HCT116 (cell line): Measurements from ENCODE around the gene MIA3. TPM values are rescaled to one million over a fixed set of nuclear protein-coding genes. Genes with fewer than 3 reads are reported as not detected.
A peak's percentile ranks its signal among the peaks of the same experiment; 100 is the strongest.

ENCODE experiments used
- ATAC-seq: fragments of 200-7000 bp; cut with Tn5 transposase; 2 replicates; pipeline ENCODE4 v1.9.1; 2020; ENCODE audit warnings: mild to moderate bottlenecking, moderate library complexity
- BruUV-seq: library from RNA; stranded (reverse); fragments of 400-500 nt; replicated peaks from 2 replicates; lab custom pipeline; 2021; lab: Mats Ljungman, UMichigan
- CTCF ChIA-PET: fragments of 300-600 bp; sonication (Branson Sonifier 250); formaldehyde crosslinking; loops from one replicate; lab custom pipeline; 2021; ENCODE audit warnings: antibody characterized with exemption; lab: Charles Lee
- POLR2A ChIA-PET: fragments of 300-600, 350-600 bp; sonication (Branson Sonifier 250); formaldehyde crosslinking; loops from one replicate; lab custom pipeline; 2021; ENCODE audit warnings: antibody characterized with exemption; lab: Charles Lee
- RAD21 ChIA-PET, 2 experiments: fragments of 300-600 bp; sonication (Branson Sonifier 250); formaldehyde crosslinking; loops; one replicate each; lab custom pipeline; 2023; ENCODE audit warnings: low total read pairs in 2 of 2; ENCODE audit not compliant: uncharacterized antibody in 2 of 2, unreplicated experiment in 2 of 2, low non-redundant PET in 1 of 2; lab: Charles Lee
- DNase-seq: peaks from one replicate; pipeline ENCODE4 v3.0.0-alpha.2; 2010; ENCODE audit warnings: low read depth, low spot score
- H2AFZ ChIP-seq: fragments of 200-600 bp; shearing (Covaris generic), sonication (generic); 2 replicates; pipeline ENCODE4 v1.6.1; 2017; ENCODE audit warnings: low read depth, mixed run types, mixed read lengths, antibody characterized with exemption, low read length; ENCODE audit not compliant: poor library complexity, severe bottlenecking
- H3K27ac ChIP-seq: 2 replicates; pipeline ENCODE4 v1.5.1; 2012; ENCODE audit warnings: low read depth, low read length
- H3K27me3 ChIP-seq: fragments of 200-600 bp; sonication (generic); 2 replicates; pipeline ENCODE4 v1.6.1; 2016; ENCODE audit warnings: mixed run types, low read length, mixed read lengths; ENCODE audit not compliant: insufficient read depth
- H3K36me3 ChIP-seq, 2 experiments: fragments of 200-500 bp in 1 of 2; fragments of 200-600 bp in 1 of 2; sonication (Bioruptor generic) in 1 of 2; sonication (generic) in 1 of 2; 2 replicates each; pipeline versions ENCODE4 v1.5.1 to v1.6.1; 2014 to 2016; ENCODE audit warnings: low read length in 2 of 2, inconsistent platforms in 1 of 2, mixed read lengths in 1 of 2, mixed run types in 1 of 2; ENCODE audit not compliant: insufficient read depth in 2 of 2, control insufficient read depth in 1 of 2
- H3K4me1 ChIP-seq, 2 experiments: fragments of 200-600 bp in 1 of 2; sonication (generic) in 1 of 2; 2 replicates each; pipeline versions ENCODE4 v1.5.1 to v1.6.1; 2012 to 2017; ENCODE audit warnings: low read length in 2 of 2, inconsistent platforms in 1 of 2, mild to moderate bottlenecking in 1 of 2, mixed read lengths in 1 of 2, mixed run types in 1 of 2, moderate library complexity in 1 of 2; ENCODE audit not compliant: insufficient read depth in 2 of 2, control insufficient read depth in 1 of 2
- H3K4me2 ChIP-seq: fragments of 200-600 bp; sonication (generic); 2 replicates; pipeline ENCODE4 v1.6.1; 2017; ENCODE audit warnings: mixed run types, low read length, mixed read lengths
- H3K4me3 ChIP-seq, 2 experiments: fragments of 200-600 bp in 1 of 2; sonication (generic) in 1 of 2; replicated peaks in 1 of 2; 2 replicates each; pipeline ENCODE4 v1.5.1; 2011 to 2016; ENCODE audit warnings: low read length in 2 of 2, control low read depth in 1 of 2, low read depth in 1 of 2, mild to moderate bottlenecking in 1 of 2, mixed read lengths in 1 of 2, mixed run types in 1 of 2
- H3K79me2 ChIP-seq: fragments of 200-600 bp; sonication (generic); 2 replicates; pipeline ENCODE4 v1.6.1; 2017; ENCODE audit warnings: mild to moderate bottlenecking, mixed run types, low read length, moderate library complexity, mixed read lengths; ENCODE audit not compliant: insufficient read depth
- H3K9ac ChIP-seq: fragments of 200-600 bp; sonication (generic); 2 replicates; pipeline ENCODE4 v1.6.1; 2016; ENCODE audit warnings: low read length, mixed read lengths
- H3K9me2 ChIP-seq: fragments of 200-600 bp; sonication (generic), shearing (Covaris generic); 2 replicates; pipeline ENCODE4 v1.6.1; 2017; ENCODE audit warnings: mixed run types, mild to moderate bottlenecking, moderate library complexity; ENCODE audit not compliant: insufficient read depth
- H3K9me3 ChIP-seq, 2 experiments: fragments of 200-500 bp in 1 of 2; fragments of 200-600 bp in 1 of 2; sonication (Bioruptor generic) in 1 of 2; sonication (generic) in 1 of 2; 2 replicates each; pipeline ENCODE4 v1.6.1; 2014 to 2017; ENCODE audit warnings: low read length in 2 of 2, mixed read lengths in 2 of 2, inconsistent platforms in 1 of 2, low read depth in 1 of 2, mild to moderate bottlenecking in 1 of 2, mixed run types in 1 of 2, moderate library complexity in 1 of 2; ENCODE audit not compliant: control insufficient read depth in 1 of 2, insufficient read depth in 1 of 2
- H4K20me1 ChIP-seq: fragments of 200-600 bp; sonication (generic), shearing (Covaris generic); 2 replicates; pipeline ENCODE4 v1.6.1; 2017; ENCODE audit warnings: mixed run types, mild to moderate bottlenecking, moderate library complexity; ENCODE audit not compliant: insufficient read depth
- ATF3 ChIP-seq: IDR thresholded peaks from 2 replicates; pipeline ENCODE4 v1.6.1; 2012
- EGR1 ChIP-seq: IDR thresholded peaks from 2 replicates; pipeline ENCODE4 v1.6.1; 2012; ENCODE audit warnings: low read depth
- FOSL1 ChIP-seq: IDR thresholded peaks from 2 replicates; pipeline ENCODE4 v1.6.1; 2012; ENCODE audit warnings: low read depth
- JUND ChIP-seq: IDR thresholded peaks from 2 replicates; pipeline ENCODE4 v1.6.1; 2012
- MAX ChIP-seq: IDR thresholded peaks from 2 replicates; pipeline ENCODE4 v1.6.1; 2012
- POLR2A ChIP-seq: IDR thresholded peaks from 2 replicates; pipeline ENCODE4 v1.7.0; 2011; ENCODE audit warnings: borderline replicate concordance; ENCODE audit not compliant: insufficient read depth, insufficient read length; ENCODE audit errors: extremely low read depth
- POLR2AphosphoS5 ChIP-seq: IDR thresholded peaks from 2 replicates; pipeline ENCODE4 v1.6.1; 2011; ENCODE audit warnings: mild to moderate bottlenecking, low read depth, low read length, moderate library complexity
- RAD21 ChIP-seq: IDR thresholded peaks from 2 replicates; pipeline ENCODE4 v1.6.1; 2012; ENCODE audit warnings: low read depth, mild to moderate bottlenecking
- SIN3A ChIP-seq: IDR thresholded peaks from 2 replicates; pipeline ENCODE4 v1.6.1; 2012; ENCODE audit warnings: low read depth
- YY1 ChIP-seq: IDR thresholded peaks from 2 replicates; pipeline ENCODE4 v1.6.1; 2011; ENCODE audit warnings: low read length, low read depth, moderate library complexity, mild to moderate bottlenecking; ENCODE audit not compliant: insufficient replicate concordance; ENCODE audit errors: extremely low read depth
- ZNF274 ChIP-seq: fragments of 200-500 bp; sonication (Bioruptor generic); IDR thresholded peaks from 2 replicates; pipeline ENCODE4 v1.6.1; 2014; ENCODE audit warnings: mild to moderate bottlenecking, low read depth, low read length, inconsistent platforms
- intact Hi-C: fragments of 100-400 bp; cut with micrococcal nuclease; formaldehyde crosslinking; loops from 2 replicates; pipeline ENCODE4 v1.10.0; 2022
- total RNA-seq: library from RNA; stranded (reverse); gene quantifications from one replicate; pipeline ENCODE4 v1.2.1, GENCODE V29; 2021; ENCODE audit not compliant: unreplicated experiment
- TF ChIP-seq, protein P1 (sequence below): IDR thresholded peaks from 2 replicates; pipeline ENCODE4 v1.6.1; 2011; ENCODE audit warnings: mild to moderate bottlenecking, low read length, moderate library complexity; ENCODE audit not compliant: insufficient replicate concordance; ENCODE audit errors: extremely low read depth

The MIA3 gene
- total RNA-seq, 1 experiment from 2014 or later, result 62.7 TPM

- no TSS peak for BruUV-seq
- no peak overlapping the region for H3K4me3 ChIP-seq
- no peaks in the 10 kb centered on the region for H3K9me2 ChIP-seq
- TF ChIP-seq POLR2AphosphoS5, result peak; percentile 42
- TF ChIP-seq JUND, result no peak
- no peak for TF ChIP-seq FOSL1
- TF ChIP-seq MAX, result 0 out of 2 replicates have a peak, but pooled peaks have one; percentile 21
- no peak overlapping the region for H3K27ac ChIP-seq
- H3K9ac ChIP-seq, result no peak overlapping the region
- no peaks in the 10 kb centered on the region for H3K27me3 ChIP-seq
- H3K36me3 ChIP-seq, result no peaks in the 10 kb centered on the region; a peak in 1 of 4 replicates
- ATAC-seq (peak; percentile 94), DNase-seq (peak; percentile 80)
- peak overlapping the region; percentile 79 for H2AFZ ChIP-seq
- peak overlapping the region; percentile 35 for H3K4me2 ChIP-seq
- H3K9me3 ChIP-seq, result no peaks in the 10 kb centered on the region
- peaks cover 2 to 16% of the 10 kb centered on the region in 2 experiments; a peak in 3 of 4 replicates for H3K4me1 ChIP-seq
- CTCF ChIA-PET, result interaction anchor here (1.1 kb wide), 1 partner anchor 17 kb away, joined by 5 read pairs; no protein-coding TSS in a partner anchor
- H4K20me1 ChIP-seq, result no peaks in the 10 kb centered on the region
- RAD21 ChIA-PET, result no interaction called here
- POLR2A ChIA-PET, result no interaction called here
- H3K79me2 ChIP-seq, result peaks cover 30% of the 10 kb centered on the region; the same call in 1 of the 2 replicates
- intact Hi-C loops, result no loop called here
These were observed 438 bp upstream of the MIA3 start for GRCh38 chr1:222617367-222617951.

DNA sequence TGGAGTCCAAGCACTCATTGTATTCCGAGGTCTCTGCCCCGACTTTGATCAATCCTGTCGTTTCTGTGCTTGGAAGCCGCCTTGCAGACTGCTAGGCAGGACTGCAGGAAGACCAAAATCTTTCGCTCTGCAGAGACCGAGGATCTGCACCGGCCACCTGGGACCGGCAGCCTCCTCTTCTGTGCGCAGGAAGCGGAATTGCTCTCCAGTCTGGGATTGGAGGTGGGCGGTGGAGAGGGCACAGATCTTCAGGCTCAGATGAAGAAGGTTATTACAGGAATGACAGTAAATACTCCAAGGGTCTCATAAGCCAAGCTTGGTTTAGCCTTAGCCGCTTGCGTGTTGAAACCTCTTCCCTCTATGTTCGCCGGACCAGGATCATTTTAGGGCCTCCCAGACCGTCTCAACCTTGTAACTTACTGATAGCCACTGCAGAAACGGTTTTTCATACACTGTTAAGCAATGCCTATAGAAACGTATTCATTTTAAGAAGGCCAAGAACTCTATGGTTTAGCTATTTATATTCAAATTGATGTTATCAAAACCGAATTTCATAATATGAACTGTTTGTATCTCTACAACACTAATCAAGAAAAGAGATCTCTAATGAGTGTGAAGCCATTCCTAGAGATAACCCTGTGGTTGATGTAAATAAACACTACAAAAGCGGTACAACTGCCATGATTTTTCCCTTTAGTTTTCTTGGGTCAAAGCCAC is 1.1 kb downstream of the MIA3 start:
- TSS peak; percentile 52 for BruUV-seq
- H3K4me2 ChIP-seq, result peak overlapping the region; percentile 90
- ChIA-PET CTCF (interaction anchor here (1.1 kb wide), 1 partner anchor 15 kb away, joined by 3 read pairs; no protein-coding TSS in a partner anchor), RAD21 (no interaction called here), POLR2A (no interaction called here)
- peaks cover 30% of the 10 kb centered on the region; the same call in 1 of the 2 replicates for H3K79me2 ChIP-seq
- peaks cover 2 to 16% of the 10 kb centered on the region in 2 experiments; a peak in 3 of 4 replicates for H3K4me1 ChIP-seq
- H3K27ac ChIP-seq, result no peak overlapping the region
- no peaks in the 10 kb centered on the region for H4K20me1 ChIP-seq
- DNase-seq (no peak), ATAC-seq (peak; percentile 19; the same call in 1 of the 2 replicates)
- H3K27me3 ChIP-seq, result no peaks in the 10 kb centered on the region
- peak overlapping the region; percentile 67 to 79 for H3K4me3 ChIP-seq
- no peaks in the 10 kb centered on the region for H3K9me3 ChIP-seq
- H3K9me2 ChIP-seq, result no peaks in the 10 kb centered on the region
- H3K9ac ChIP-seq, result peak overlapping the region; percentile 82
- intact Hi-C loops, result loop anchor here (1.0 kb wide), 1 partner anchor 24 kb away; no protein-coding TSS in a partner anchor
- peaks cover 0 to 5% of the 10 kb centered on the region in 2 experiments; a peak in 3 of 4 replicates for H3K36me3 ChIP-seq
- no peak overlapping the region for H2AFZ ChIP-seq
- no peak for TF ChIP-seq POLR2A
- TF ChIP-seq EGR1, result no peak
- no peak for TF ChIP-seq RAD21
- TF ChIP-seq YY1, result no peak
- TF ChIP-seq SIN3A, result no peak
- no peak for TF ChIP-seq ZNF274
- TF ChIP-seq, protein P1, sequence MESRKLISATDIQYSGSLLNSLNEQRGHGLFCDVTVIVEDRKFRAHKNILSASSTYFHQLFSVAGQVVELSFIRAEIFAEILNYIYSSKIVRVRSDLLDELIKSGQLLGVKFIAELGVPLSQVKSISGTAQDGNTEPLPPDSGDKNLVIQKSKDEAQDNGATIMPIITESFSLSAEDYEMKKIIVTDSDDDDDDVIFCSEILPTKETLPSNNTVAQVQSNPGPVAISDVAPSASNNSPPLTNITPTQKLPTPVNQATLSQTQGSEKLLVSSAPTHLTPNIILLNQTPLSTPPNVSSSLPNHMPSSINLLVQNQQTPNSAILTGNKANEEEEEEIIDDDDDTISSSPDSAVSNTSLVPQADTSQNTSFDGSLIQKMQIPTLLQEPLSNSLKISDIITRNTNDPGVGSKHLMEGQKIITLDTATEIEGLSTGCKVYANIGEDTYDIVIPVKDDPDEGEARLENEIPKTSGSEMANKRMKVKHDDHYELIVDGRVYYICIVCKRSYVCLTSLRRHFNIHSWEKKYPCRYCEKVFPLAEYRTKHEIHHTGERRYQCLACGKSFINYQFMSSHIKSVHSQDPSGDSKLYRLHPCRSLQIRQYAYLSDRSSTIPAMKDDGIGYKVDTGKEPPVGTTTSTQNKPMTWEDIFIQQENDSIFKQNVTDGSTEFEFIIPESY, result no peak
- no peak for TF ChIP-seq MAX
- TF ChIP-seq POLR2AphosphoS5, result no peak
- TF ChIP-seq ATF3, result no peak
